ENCODE results near the gene RASAL3.

DNA sequence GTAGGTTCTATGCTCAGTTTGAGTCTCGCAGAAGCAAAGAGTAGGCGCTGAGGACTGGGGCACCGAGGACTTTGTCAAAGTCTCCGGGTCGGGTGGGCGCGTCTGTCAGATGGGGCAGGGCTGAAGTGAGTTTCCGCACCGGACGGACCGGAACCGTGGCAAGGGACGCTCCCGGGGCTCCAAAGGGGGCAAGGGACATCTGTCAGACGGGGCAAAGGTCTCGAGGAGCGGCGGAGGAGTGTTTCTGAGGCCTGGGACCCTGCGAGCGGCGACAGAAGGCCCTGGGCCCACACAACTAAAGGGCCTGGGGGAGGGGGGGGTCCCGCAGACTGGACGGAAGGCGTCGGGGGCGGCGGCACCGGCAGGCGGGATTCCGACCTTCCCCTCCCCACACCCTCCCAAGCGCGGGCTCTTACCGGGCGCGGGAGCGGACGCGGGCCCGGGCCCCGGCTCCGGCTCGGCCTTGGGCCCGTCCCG is 32.3 kb downstream of the RASAL3 start:
- no peak for TF ChIP-seq POLR2A (IDR thresholded peaks at IDR 0.05)
- no peak for TF ChIP-seq CTCF (IDR thresholded peaks at IDR 0.05)

Data from heart left ventricle (tissue), 13 donors.